HepG2 (cell line): Measurements from ENCODE around the gene CST4. TPM values are rescaled to one million over a fixed set of nuclear protein-coding genes. Genes with fewer than 3 reads are reported as not detected.

Source experiments
- ARNT ChIP-seq: fragments of 450-650 bp; IDR thresholded peaks from 2 replicates; pipeline ENCODE4 v1.6.1; 2017
- ATF2 ChIP-seq: sonication (generic); formaldehyde crosslinking; IDR thresholded peaks from 2 replicates; pipeline ENCODE4 v1.4.0; 2020; ENCODE audit warnings: missing genetic modification reagents
- ATF4 ChIP-seq, 2 experiments: fragments of 450-650 bp in 1 of 2; sonication (generic) in 1 of 2; formaldehyde crosslinking; IDR thresholded peaks; 2 replicates each; pipeline versions ENCODE4 v1.5.0 to v1.8.0; 2020 to 2022; ENCODE audit warnings: mild to moderate bottlenecking in 1 of 2, missing genetic modification reagents in 1 of 2
- ATF7 ChIP-seq, 2 experiments: fragments of 450-650 bp in 1 of 2; sonication (generic) in 1 of 2; formaldehyde crosslinking in 1 of 2; IDR thresholded peaks; 2 replicates each; pipeline versions ENCODE4 v1.4.0 to v1.6.1; 2016 to 2020; ENCODE audit warnings: antibody characterized with exemption in 1 of 2, mild to moderate bottlenecking in 1 of 2, missing genetic modification reagents in 1 of 2
- CSRNP1 ChIP-seq: sonication (generic); formaldehyde crosslinking; IDR thresholded peaks from 2 replicates; pipeline ENCODE4 v1.8.1; 2023; ENCODE audit warnings: mild to moderate bottlenecking, missing genetic modification reagents
- FOXO4 ChIP-seq: sonication (generic); formaldehyde crosslinking; conservative IDR thresholded peaks from 2 replicates; pipeline ENCODE4 v1.8.1; 2023; ENCODE audit warnings: missing genetic modification reagents
- HINFP ChIP-seq: sonication (generic); formaldehyde crosslinking; IDR thresholded peaks from 2 replicates; pipeline ENCODE4 v1.4.0; 2020; ENCODE audit warnings: low read depth, mild to moderate bottlenecking, missing genetic modification reagents
- IKZF1 ChIP-seq: fragments of 450-650 bp; IDR thresholded peaks from 2 replicates; pipeline ENCODE4 v1.7.1; 2016
- JUN ChIP-seq: sonication (generic); formaldehyde crosslinking; IDR thresholded peaks from 2 replicates; pipeline ENCODE4 v1.4.0; 2020; ENCODE audit warnings: mild to moderate bottlenecking, missing genetic modification reagents
- MAF1 ChIP-seq: sonication (generic); formaldehyde crosslinking; IDR thresholded peaks from 2 replicates; pipeline ENCODE4 v1.5.0; 2020; ENCODE audit warnings: missing genetic modification reagents, borderline replicate concordance
- MED13 ChIP-seq: sonication (generic); formaldehyde crosslinking; IDR thresholded peaks from 2 replicates; pipeline ENCODE4 v1.5.0; 2020; ENCODE audit warnings: missing genetic modification reagents
- NAIF1 ChIP-seq: sonication (generic); formaldehyde crosslinking; IDR thresholded peaks from 2 replicates; pipeline ENCODE4 v1.5.0; 2020; ENCODE audit warnings: mild to moderate bottlenecking, missing genetic modification reagents, borderline replicate concordance
- NR2F2 ChIP-seq: IDR thresholded peaks from 2 replicates; pipeline ENCODE4 v1.6.1; 2012; ENCODE audit warnings: low read depth, inconsistent platforms, borderline replicate concordance
- PCBP1 ChIP-seq: fragments of 200-400 bp; formaldehyde crosslinking; IDR thresholded peaks from 2 replicates; pipeline ENCODE4 v1.6.1; 2017; ENCODE audit warnings: mild to moderate bottlenecking, low read depth, low read length, borderline replicate concordance
- RFXANK ChIP-seq: IDR thresholded peaks from 2 replicates; pipeline ENCODE4 v1.6.1; 2016
- STAT5B ChIP-seq: sonication (generic); formaldehyde crosslinking; IDR thresholded peaks from 2 replicates; pipeline ENCODE4 v1.4.0; 2020; ENCODE audit warnings: missing genetic modification reagents
- ZNF207 ChIP-seq: fragments of 450-650 bp; IDR thresholded peaks from 2 replicates; pipeline ENCODE4 v1.6.1; 2016; ENCODE audit warnings: antibody characterized with exemption, borderline replicate concordance
- ZNF597 ChIP-seq: sonication (generic); formaldehyde crosslinking; IDR thresholded peaks from 2 replicates; pipeline ENCODE4 v1.5.0; 2020; ENCODE audit warnings: missing genetic modification reagents
- ZNF710 ChIP-seq: sonication (generic); formaldehyde crosslinking; IDR thresholded peaks from 2 replicates; pipeline ENCODE4 v1.5.0; 2020; ENCODE audit warnings: mild to moderate bottlenecking, missing genetic modification reagents, borderline replicate concordance
- ZNF790 ChIP-seq: sonication (generic); formaldehyde crosslinking; IDR thresholded peaks from 2 replicates; pipeline ENCODE4 v1.8.0; 2022; ENCODE audit warnings: missing genetic modification reagents, mild to moderate bottlenecking, borderline replicate concordance
- polyA plus RNA-seq, 8 experiments: library from polyadenylated mRNA; depleted of rRNA in 3 of 8; stranded (reverse) in 7 of 8; unstranded in 1 of 8; fragments of >200 nt; fragmentation: Illumina TruSeq in 4 of 8; extraction: Trizol in 4 of 8; gene quantifications; 2 replicates each; pipeline versions ENCODE4 v1.2.1 to v1.2.3, GENCODE V29; 2011 to 2016; ENCODE audit warnings: low read depth in 4 of 8, missing spikeins in 1 of 8, mixed read lengths in 1 of 8; ENCODE audit not compliant: insufficient read depth in 1 of 8
- total RNA-seq, 5 experiments: library from RNA; depleted of rRNA; stranded (reverse); fragments of >200 nt; fragmentation: Illumina TruSeq; extraction: Trizol; gene quantifications; 2 replicates each; pipeline ENCODE4 v1.2.3, GENCODE V29; 2016; ENCODE audit warnings: low read depth in 1 of 5

The CST4 gene
- total and polyA plus RNA-seq, 2 of the 13 experiments (the other 11 are each of a cell fraction or from before 2014, with no cell fraction given): not detected

- TF ChIP-seq CSRNP1 (CRISPR knock-in tag) (no peak), ATF4 (CRISPR knock-in tag; IDR thresholded peaks at IDR 0.05) (no peak), NAIF1 (CRISPR knock-in tag) (no peak), MAF1 (CRISPR knock-in tag) (no peak), PCBP1 (no peak), ATF7 (IDR thresholded peaks at IDR 0.05) (peak; percentile 10; the same call in 1 of the 2 replicates), ATF7 (CRISPR knock-in tag; IDR thresholded peaks at IDR 0.05) (no peak), MED13 (CRISPR knock-in tag) (no peak), ZNF790 (CRISPR knock-in tag) (no peak), RFXANK (CRISPR knock-in tag) (no peak), FOXO4 (CRISPR knock-in tag) (no peak), ZNF207 (peak; percentile 75; the same call in 1 of the 2 replicates), STAT5B (CRISPR knock-in tag) (no peak), JUN (CRISPR knock-in tag) (no peak), ZNF597 (CRISPR knock-in tag) (no peak), IKZF1 (peak; percentile 96; the same call in 1 of the 2 replicates), ATF2 (CRISPR knock-in tag) (no peak), HINFP (no peak), ARNT (0 out of 2 replicates have a peak, but pooled peaks have one; percentile 18), ZNF710 (CRISPR knock-in tag) (no peak), NR2F2 (no peak)
These were observed 19.5 kb downstream of the CST4 start (continued) for GRCh38 chr20:23669327-23669726.
